HepG2 (cell line): ENCODE measurements around the gene ST3GAL2. TPM values are rescaled to one million over a fixed set of nuclear protein-coding genes. Genes with fewer than 3 reads are reported as not detected.
A peak's percentile ranks its signal among the peaks of the same experiment; 100 is the strongest.

Experiments used
- CENPX ChIP-seq: sonication (generic); formaldehyde crosslinking; IDR thresholded peaks from 2 replicates; pipeline ENCODE4 v1.9.0; 2021; ENCODE audit warnings: mild to moderate bottlenecking, missing genetic modification reagents, moderate library complexity
- CHCHD3 ChIP-seq: sonication (generic); formaldehyde crosslinking; IDR thresholded peaks from 2 replicates; pipeline ENCODE4 v1.8.0; 2022; ENCODE audit warnings: mild to moderate bottlenecking, missing genetic modification reagents, moderate library complexity
- DBP ChIP-seq: sonication (generic); formaldehyde crosslinking; IDR thresholded peaks from 2 replicates; pipeline ENCODE4 v1.4.0; 2020; ENCODE audit warnings: missing genetic modification reagents; ENCODE audit errors: not compliant biosample characterization
- DNMT1 ChIP-seq: sonication (generic); formaldehyde crosslinking; IDR thresholded peaks from 2 replicates; pipeline ENCODE4 v1.5.1; 2020; ENCODE audit warnings: mild to moderate bottlenecking, missing genetic modification reagents
- MBD4 ChIP-seq: IDR thresholded peaks from 2 replicates; pipeline ENCODE4 v1.6.1; 2012; ENCODE audit warnings: low read length, inconsistent platforms, borderline replicate concordance
- SMYD3 ChIP-seq: sonication (generic); formaldehyde crosslinking; IDR thresholded peaks from 2 replicates; pipeline ENCODE4 v1.8.1; 2023; ENCODE audit warnings: mild to moderate bottlenecking, missing genetic modification reagents
- SNAI1 ChIP-seq: sonication (generic); formaldehyde crosslinking; IDR thresholded peaks from 2 replicates; pipeline ENCODE4 v1.5.0; 2020; ENCODE audit warnings: mild to moderate bottlenecking, missing genetic modification reagents, borderline replicate concordance
- ZBTB33 ChIP-seq: sonication (generic); formaldehyde crosslinking; IDR thresholded peaks from 2 replicates; pipeline ENCODE4 v1.4.0; 2020; ENCODE audit warnings: missing genetic modification reagents
- ZBTB46 ChIP-seq: sonication (generic); formaldehyde crosslinking; IDR thresholded peaks from 2 replicates; pipeline ENCODE4 v1.4.0; 2020; ENCODE audit warnings: mild to moderate bottlenecking, missing genetic modification reagents, borderline replicate concordance
- ZEB1 ChIP-seq: IDR thresholded peaks from 2 replicates; pipeline ENCODE4 v1.6.1; 2012; ENCODE audit warnings: mild to moderate bottlenecking, low read depth, inconsistent platforms; ENCODE audit not compliant: insufficient replicate concordance
- ZNF143 ChIP-seq: sonication (generic); formaldehyde crosslinking; IDR thresholded peaks from 2 replicates; pipeline ENCODE4 v1.4.0; 2020; ENCODE audit warnings: missing genetic modification reagents
- ZNF510 ChIP-seq: sonication (generic); formaldehyde crosslinking; IDR thresholded peaks from 2 replicates; pipeline ENCODE4 v1.4.0; 2020; ENCODE audit warnings: low read depth, mild to moderate bottlenecking, missing genetic modification reagents
- ZNF775 ChIP-seq: sonication (generic); formaldehyde crosslinking; IDR thresholded peaks from 2 replicates; pipeline ENCODE4 v1.4.0; 2020; ENCODE audit warnings: missing genetic modification reagents, mild to moderate bottlenecking, moderate library complexity, borderline replicate concordance
- ZNF850 ChIP-seq: sonication (generic); formaldehyde crosslinking; conservative IDR thresholded peaks from 2 replicates; pipeline ENCODE4 v1.9.0; 2021; ENCODE audit warnings: mild to moderate bottlenecking, missing genetic modification reagents
- polyA plus RNA-seq, 8 experiments: library from polyadenylated mRNA; depleted of rRNA in 3 of 8; stranded (reverse) in 7 of 8; unstranded in 1 of 8; fragments of >200 nt; fragmentation: Illumina TruSeq in 4 of 8; extraction: Trizol in 4 of 8; gene quantifications; 2 replicates each; pipeline versions ENCODE4 v1.2.1 to v1.2.3, GENCODE V29; 2011 to 2016; ENCODE audit warnings: low read depth in 4 of 8, missing spikeins in 1 of 8, mixed read lengths in 1 of 8; ENCODE audit not compliant: insufficient read depth in 1 of 8
- total RNA-seq, 5 experiments: library from RNA; depleted of rRNA; stranded (reverse); fragments of >200 nt; fragmentation: Illumina TruSeq; extraction: Trizol; gene quantifications; 2 replicates each; pipeline ENCODE4 v1.2.3, GENCODE V29; 2016; ENCODE audit warnings: low read depth in 1 of 5
- TF ChIP-seq, protein P1 (sequence below): sonication (generic); formaldehyde crosslinking; IDR thresholded peaks from 2 replicates; pipeline ENCODE4 v1.9.0; 2021; ENCODE audit warnings: mild to moderate bottlenecking, missing genetic modification reagents
- TF ChIP-seq, protein P2 (sequence below): sonication (generic); formaldehyde crosslinking; IDR thresholded peaks from 2 replicates; pipeline ENCODE4 v1.8.0; 2022; ENCODE audit warnings: mild to moderate bottlenecking, missing genetic modification reagents, moderate library complexity

The ST3GAL2 gene
- total and polyA plus RNA-seq, 2 of the 13 experiments (the other 11 are each of a cell fraction or from before 2014, with no cell fraction given): 16.3 to 24.9 TPM

GRCh38 chr16:70438969-70439862 is at the start of gene ST3GAL2 (continued):
- TF ChIP-seq ZNF143 (CRISPR knock-in tag) (peak; percentile 95), ZNF850 (CRISPR knock-in tag) (no peak), ZEB1 (no peak), CHCHD3 (CRISPR knock-in tag) (peak; percentile 34; the same call in 1 of the 2 replicates), DBP (CRISPR knock-in tag) (no peak), ZNF510 (CRISPR knock-in tag) (peak; percentile 94; the same call in 1 of the 2 replicates), ZBTB33 (CRISPR knock-in tag) (no peak), ZNF775 (CRISPR knock-in tag) (no peak), CENPX (no peak), SNAI1 (CRISPR knock-in tag) (peak; percentile 81; the same call in 1 of the 2 replicates), ZBTB46 (CRISPR knock-in tag) (0 out of 2 replicates have a peak, but pooled peaks have one; percentile 90), DNMT1 (CRISPR knock-in tag) (no peak), SMYD3 (CRISPR knock-in tag) (peak; percentile 62; the same call in 1 of the 2 replicates), MBD4 (no peak)
- TF ChIP-seq, protein P1, sequence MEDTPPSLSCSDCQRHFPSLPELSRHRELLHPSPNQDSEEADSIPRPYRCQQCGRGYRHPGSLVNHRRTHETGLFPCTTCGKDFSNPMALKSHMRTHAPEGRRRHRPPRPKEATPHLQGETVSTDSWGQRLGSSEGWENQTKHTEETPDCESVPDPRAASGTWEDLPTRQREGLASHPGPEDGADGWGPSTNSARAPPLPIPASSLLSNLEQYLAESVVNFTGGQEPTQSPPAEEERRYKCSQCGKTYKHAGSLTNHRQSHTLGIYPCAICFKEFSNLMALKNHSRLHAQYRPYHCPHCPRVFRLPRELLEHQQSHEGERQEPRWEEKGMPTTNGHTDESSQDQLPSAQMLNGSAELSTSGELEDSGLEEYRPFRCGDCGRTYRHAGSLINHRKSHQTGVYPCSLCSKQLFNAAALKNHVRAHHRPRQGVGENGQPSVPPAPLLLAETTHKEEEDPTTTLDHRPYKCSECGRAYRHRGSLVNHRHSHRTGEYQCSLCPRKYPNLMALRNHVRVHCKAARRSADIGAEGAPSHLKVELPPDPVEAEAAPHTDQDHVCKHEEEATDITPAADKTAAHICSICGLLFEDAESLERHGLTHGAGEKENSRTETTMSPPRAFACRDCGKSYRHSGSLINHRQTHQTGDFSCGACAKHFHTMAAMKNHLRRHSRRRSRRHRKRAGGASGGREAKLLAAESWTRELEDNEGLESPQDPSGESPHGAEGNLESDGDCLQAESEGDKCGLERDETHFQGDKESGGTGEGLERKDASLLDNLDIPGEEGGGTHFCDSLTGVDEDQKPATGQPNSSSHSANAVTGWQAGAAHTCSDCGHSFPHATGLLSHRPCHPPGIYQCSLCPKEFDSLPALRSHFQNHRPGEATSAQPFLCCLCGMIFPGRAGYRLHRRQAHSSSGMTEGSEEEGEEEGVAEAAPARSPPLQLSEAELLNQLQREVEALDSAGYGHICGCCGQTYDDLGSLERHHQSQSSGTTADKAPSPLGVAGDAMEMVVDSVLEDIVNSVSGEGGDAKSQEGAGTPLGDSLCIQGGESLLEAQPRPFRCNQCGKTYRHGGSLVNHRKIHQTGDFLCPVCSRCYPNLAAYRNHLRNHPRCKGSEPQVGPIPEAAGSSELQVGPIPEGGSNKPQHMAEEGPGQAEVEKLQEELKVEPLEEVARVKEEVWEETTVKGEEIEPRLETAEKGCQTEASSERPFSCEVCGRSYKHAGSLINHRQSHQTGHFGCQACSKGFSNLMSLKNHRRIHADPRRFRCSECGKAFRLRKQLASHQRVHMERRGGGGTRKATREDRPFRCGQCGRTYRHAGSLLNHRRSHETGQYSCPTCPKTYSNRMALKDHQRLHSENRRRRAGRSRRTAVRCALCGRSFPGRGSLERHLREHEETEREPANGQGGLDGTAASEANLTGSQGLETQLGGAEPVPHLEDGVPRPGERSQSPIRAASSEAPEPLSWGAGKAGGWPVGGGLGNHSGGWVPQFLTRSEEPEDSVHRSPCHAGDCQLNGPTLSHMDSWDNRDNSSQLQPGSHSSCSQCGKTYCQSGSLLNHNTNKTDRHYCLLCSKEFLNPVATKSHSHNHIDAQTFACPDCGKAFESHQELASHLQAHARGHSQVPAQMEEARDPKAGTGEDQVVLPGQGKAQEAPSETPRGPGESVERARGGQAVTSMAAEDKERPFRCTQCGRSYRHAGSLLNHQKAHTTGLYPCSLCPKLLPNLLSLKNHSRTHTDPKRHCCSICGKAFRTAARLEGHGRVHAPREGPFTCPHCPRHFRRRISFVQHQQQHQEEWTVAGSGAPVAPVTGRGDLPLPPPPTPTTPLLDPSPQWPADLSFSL: no peak
- TF ChIP-seq, protein P2, sequence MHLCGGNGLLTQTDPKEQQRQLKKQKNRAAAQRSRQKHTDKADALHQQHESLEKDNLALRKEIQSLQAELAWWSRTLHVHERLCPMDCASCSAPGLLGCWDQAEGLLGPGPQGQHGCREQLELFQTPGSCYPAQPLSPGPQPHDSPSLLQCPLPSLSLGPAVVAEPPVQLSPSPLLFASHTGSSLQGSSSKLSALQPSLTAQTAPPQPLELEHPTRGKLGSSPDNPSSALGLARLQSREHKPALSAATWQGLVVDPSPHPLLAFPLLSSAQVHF (CRISPR knock-in tag): no peak
